DMS114 treated with DMSO at 0.1 percent for 48 hours (cell line): ENCODE data around the gene SETBP1.
"Not testable (repeated sequence)": the region's sequence is repeated elsewhere in the genome, so short reads cannot be mapped to it uniquely, and the experiment has no call there.

Source experiments
- DNase-seq: peaks from one replicate; lab custom pipeline; 2025; ENCODE audit not compliant: unreplicated experiment; lab: John Stamatoyannopoulos, UW

SETBP1 gene

GRCh38 chr18:44788334-44788733, 107.6 kb downstream of the SETBP1 start:
- no peak for DNase-seq

- no peak for DNase-seq
These were observed 109.0 kb downstream of the SETBP1 start for GRCh38 chr18:44789710-44790109.

GRCh38 chr18:44790860-44791259, 110.2 kb downstream of the SETBP1 start:
- no peak for DNase-seq

GRCh38 chr18:44791520-44791919, 110.8 kb downstream of the SETBP1 start:
- DNase-seq, result no peak

- no peak for DNase-seq
These were observed 111.9 kb downstream of the SETBP1 start for GRCh38 chr18:44792456-44793061.

- DNase-seq, result no peak
These were observed 112.5 kb downstream of the SETBP1 start for GRCh38 chr18:44793194-44793593.

- no peak for DNase-seq
These were observed 113.0 kb downstream of the SETBP1 start for GRCh38 chr18:44793685-44794084.

GRCh38 chr18:44795241-44795640, 114.6 kb downstream of the SETBP1 start:
- DNase-seq, result no peak

GRCh38 chr18:44796429-44797428, 116.0 kb downstream of the SETBP1 start:
- DNase-seq, result no peak

- no peak for DNase-seq
These were observed 117.9 kb downstream of the SETBP1 start for GRCh38 chr18:44798433-44799048.

- DNase-seq, result no peak
These were observed 118.8 kb downstream of the SETBP1 start for GRCh38 chr18:44799382-44799906.

- no peak for DNase-seq
These were observed 119.3 kb downstream of the SETBP1 start for GRCh38 chr18:44799907-44800421.

- DNase-seq, result not testable (repeated sequence)
These were observed 120.1 kb downstream of the SETBP1 start for GRCh38 chr18:44800766-44801165.

- no peak for DNase-seq
These were observed 121.1 kb downstream of the SETBP1 start for GRCh38 chr18:44801781-44802180.

GRCh38 chr18:44802508-44802907, 121.8 kb downstream of the SETBP1 start:
- DNase-seq, result no peak

GRCh38 chr18:44803019-44803650, 122.4 kb downstream of the SETBP1 start:
- DNase-seq, result no peak

GRCh38 chr18:44804033-44804432, 123.3 kb downstream of the SETBP1 start:
- no peak for DNase-seq

GRCh38 chr18:44805176-44805575, 124.5 kb downstream of the SETBP1 start:
- DNase-seq, result no peak

GRCh38 chr18:44805643-44806042, 125.0 kb downstream of the SETBP1 start:
- DNase-seq, result no peak

GRCh38 chr18:44807766-44808165, 127.1 kb downstream of the SETBP1 start:
- DNase-seq, result no peak
